Left lung (tissue), 10 donors: ENCODE results near the gene MYO15B. TPM values are rescaled to one million over a fixed set of nuclear protein-coding genes. Genes with fewer than 3 reads are reported as not detected.

Source experiments
- ATAC-seq: fragments of 200-7000 bp; cut with Tn5 transposase; one replicate; pipeline ENCODE4 v1.9.1; 2020; ENCODE audit warnings: moderate library complexity
- DNase-seq, 4 donors: peaks; one replicate each; pipeline ENCODE4 v3.0.0-alpha.2; 2013 to 2020
- H3K27ac ChIP-seq, 2 donors: fragments of 200-600 bp; sonication (generic) in 1 of 2; one replicate each; pipeline versions ENCODE4 v1.5.0 to v1.8.0; 2020 to 2021
- H3K27me3 ChIP-seq, 2 donors: fragments of 200-600 bp; sonication (generic) in 1 of 2; one replicate each; pipeline versions ENCODE4 v1.5.0 to v1.8.0; 2020 to 2021
- H3K36me3 ChIP-seq, 2 donors: fragments of 200-600 bp; sonication (generic) in 1 of 2; one replicate each; pipeline versions ENCODE4 v1.5.0 to v1.8.0; 2020 to 2021
- H3K4me1 ChIP-seq, 2 donors: fragments of 200-600 bp; one replicate each; pipeline ENCODE4 v1.8.0; 2021
- H3K4me3 ChIP-seq, 2 donors: fragments of 200-600 bp; sonication (generic) in 1 of 2; one replicate each; pipeline versions ENCODE4 v1.5.0 to v1.8.0; 2020 to 2021; ENCODE audit warnings: mild to moderate bottlenecking in 1 of 2
- H3K9me3 ChIP-seq, 2 donors: fragments of 200-600 bp; sonication (generic) in 1 of 2; one replicate each; pipeline versions ENCODE4 v1.5.0 to v1.8.0; 2020 to 2021
- CTCF ChIP-seq, 2 donors: fragments of 200-600 bp; sonication (generic) in 1 of 2; IDR thresholded peaks; one replicate each; pipeline versions ENCODE4 v1.5.0 to v1.8.0; 2021; ENCODE audit warnings: antibody characterized with exemption in 2 of 2
- intact Hi-C, 2 donors: fragments of 100-400 bp; cut with DNase I; formaldehyde crosslinking; loops; one replicate each; pipeline versions ENCODE4 v1.11.2 to v1.14.2; 2022
- polyA plus RNA-seq, 6 donors: library from polyadenylated mRNA; unstranded; fragments of 120-200 nt; gene quantifications; one replicate each; pipeline ENCODE4 v1.2.1, GENCODE V29; 2013; ENCODE audit not compliant: insufficient read length in 6 of 6
- total RNA-seq, 2 donors: library from RNA; stranded (reverse); fragmentation: NEBNext Ultra II Directional; extraction: Animal tissue kit (Norgen Biotek cat#: 25700); gene quantifications; one replicate each; pipeline ENCODE4 v1.2.1, GENCODE V29; 2021
- donor health status: DM: no; HTN: yes; CAD: no.
- donor health status: DM: no; HTN: no; CAD: no.

The MYO15B gene
- total and polyA plus RNA-seq, 8 donors, result 125 to 350 (median 227) TPM

GRCh38 chr17:75564195-75564594 lies 23.4 kb upstream of the MYO15B start:
- peaks cover 0 to 79% of the 10 kb centered on the region in 2 donors for H3K36me3 ChIP-seq
- TF ChIP-seq CTCF (IDR thresholded peaks at IDR 0.05), result no peak

DNA sequence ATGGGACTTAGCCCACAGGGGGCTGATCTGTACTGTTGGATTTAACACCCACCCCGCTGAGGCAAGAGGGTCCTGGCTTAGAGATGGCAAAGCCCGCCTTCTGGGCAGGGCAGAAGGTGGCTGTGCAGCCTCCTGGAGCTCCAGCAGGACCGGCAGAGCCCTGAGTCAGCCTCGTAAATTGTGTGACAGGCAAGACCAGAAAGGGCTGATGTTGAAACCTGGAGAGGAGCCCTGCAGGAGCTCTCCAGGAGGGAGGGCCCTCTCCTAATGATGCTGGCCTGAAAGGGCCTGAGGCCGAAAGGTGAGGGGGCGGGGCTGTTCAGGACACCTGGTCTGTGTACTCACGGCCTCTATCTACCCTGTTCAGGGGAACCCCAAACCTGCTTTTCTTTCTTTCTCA lies 22.5 kb upstream of the MYO15B start:
- no peak for TF ChIP-seq CTCF (IDR thresholded peaks at IDR 0.05)
- Histone ChIP-seq H3K27ac (no peak overlapping the region), H3K36me3 (peaks cover 0 to 79% of the 10 kb centered on the region in 2 donors), H3K9me3 (no peaks in the 10 kb centered on the region), H3K4me1 (no peaks in the 10 kb centered on the region), H3K4me3 (no peak overlapping the region), H3K27me3 (no peaks in the 10 kb centered on the region)
- no peak for DNase-seq
- intact Hi-C loops, result no loop called here
- peak; percentile 75 for ATAC-seq

More at GRCh38 chr17:75564195-75564594, 23.4 kb upstream of the MYO15B start:
- Histone ChIP-seq H3K27me3 (no peaks in the 10 kb centered on the region), H3K4me1 (no peaks in the 10 kb centered on the region), H3K27ac (no peak overlapping the region), H3K4me3 (no peak overlapping the region), H3K9me3 (no peaks in the 10 kb centered on the region)
- ATAC-seq (no peak), DNase-seq (no peak)
- intact Hi-C loops, result no loop called here

DNA sequence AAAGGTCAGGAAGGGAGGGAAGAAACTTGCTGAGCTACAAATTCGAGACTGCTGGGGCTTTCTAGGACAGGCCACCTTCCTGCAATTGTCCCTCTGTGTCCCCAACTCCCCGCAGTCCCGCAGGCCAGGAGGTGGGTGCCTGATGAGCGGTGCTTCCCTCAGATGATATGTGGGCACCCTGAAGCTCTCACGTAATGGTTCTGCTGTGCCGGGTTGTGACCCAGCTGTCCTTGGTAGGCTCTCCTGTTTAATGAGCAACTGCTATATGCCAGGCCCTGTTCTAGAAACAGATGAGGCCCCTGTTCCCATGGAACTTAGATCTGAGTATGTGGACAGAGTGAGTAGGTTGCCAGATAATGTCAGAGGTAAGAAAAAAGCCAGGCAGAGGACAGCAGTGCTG lies 22.0 kb upstream of the MYO15B start:
- Histone ChIP-seq H3K4me3 (no peak overlapping the region), H3K27ac (no peak overlapping the region), H3K36me3 (peaks cover 0 to 79% of the 10 kb centered on the region in 2 donors), H3K4me1 (peaks cover 0 to 1% of the 10 kb centered on the region in 2 donors), H3K9me3 (no peaks in the 10 kb centered on the region), H3K27me3 (no peaks in the 10 kb centered on the region)
- DNase-seq (no peak), ATAC-seq (no peak)
- intact Hi-C loops, result no loop called here
- no peak for TF ChIP-seq CTCF (IDR thresholded peaks at IDR 0.05)

GRCh38 chr17:75566416-75566815 lies 21.2 kb upstream of the MYO15B start:
- H3K9me3 ChIP-seq, result no peaks in the 10 kb centered on the region
- TF ChIP-seq CTCF (IDR thresholded peaks at IDR 0.05), result no peak
- H3K4me3 ChIP-seq, result no peak overlapping the region
- DNase-seq (no peak), ATAC-seq (no peak)
- intact Hi-C loops, result no loop called here
- H3K27me3 ChIP-seq, result no peaks in the 10 kb centered on the region
- H3K4me1 ChIP-seq, result peaks cover 0 to 8% of the 10 kb centered on the region in 2 donors
- H3K27ac ChIP-seq, result no peak overlapping the region
- H3K36me3 ChIP-seq, result peaks cover 0 to 85% of the 10 kb centered on the region in 2 donors

- H3K27me3 ChIP-seq, result no peaks in the 10 kb centered on the region
- no peak overlapping the region for H3K27ac ChIP-seq
- peaks cover 0 to 12% of the 10 kb centered on the region in 2 donors for H3K4me1 ChIP-seq
- DNase-seq (no peak), ATAC-seq (no peak)
- H3K36me3 ChIP-seq, result peaks cover 0 to 85% of the 10 kb centered on the region in 2 donors
- TF ChIP-seq CTCF (IDR thresholded peaks at IDR 0.05), result no peak
- intact Hi-C loops, result no loop called here
- no peak overlapping the region for H3K4me3 ChIP-seq
- no peaks in the 10 kb centered on the region for H3K9me3 ChIP-seq
Observed at GRCh38 chr17:75566834-75567233, 20.8 kb upstream of the MYO15B start.
